IMR-90 (cell line): ENCODE measurements around the gene CTXN3. TPM values are rescaled to one million over a fixed set of nuclear protein-coding genes. Genes with fewer than 3 reads are reported as not detected.

ENCODE experiments used
- ATAC-seq: fragments of 200-7000 bp; cut with Tn5 transposase; 2 replicates; pipeline ENCODE4 v1.9.1; 2020; ENCODE audit warnings: low read depth, mild to moderate bottlenecking, moderate library complexity
- BruUV-seq: library from RNA; stranded (reverse); fragments of 400-500 nt; replicated peaks from 2 replicates; lab custom pipeline; 2021; lab: Mats Ljungman, UMichigan
- CTCF ChIA-PET: fragments of 300-600 bp; formaldehyde crosslinking; extraction: SDS; loops from one replicate; lab custom pipeline; 2021; ENCODE audit warnings: antibody characterized with exemption; lab: Yijun Ruan, JAX
- POLR2A ChIA-PET: fragments of 300-600 bp; sonication (Branson Sonifier 250); formaldehyde crosslinking; loops from one replicate; lab custom pipeline; 2022; ENCODE audit warnings: antibody characterized with exemption; ENCODE audit not compliant: unreplicated experiment; lab: Charles Lee
- DNase-seq: peaks from one replicate; pipeline ENCODE4 v3.0.0; 2013
- H2AFZ ChIP-seq: replicated peaks from 2 replicates; pipeline ENCODE3; 2013; ENCODE audit warnings: low read length, mild to moderate bottlenecking; ENCODE audit not compliant: poor library complexity
- H2AK5ac ChIP-seq: 2 replicates; pipeline ENCODE4 v1.6.1; 2013; ENCODE audit warnings: low read depth, low read length, inconsistent platforms
- H2AK9ac ChIP-seq: replicated peaks from 2 replicates; pipeline ENCODE3; 2013; ENCODE audit warnings: mild to moderate bottlenecking, low read depth, low read length, moderate library complexity; ENCODE audit not compliant: poor library complexity
- H2BK120ac ChIP-seq: 2 replicates; pipeline ENCODE4 v1.6.1; 2013; ENCODE audit warnings: low read depth, low read length, inconsistent platforms
- H2BK15ac ChIP-seq: 3 replicates; pipeline ENCODE4 v1.6.1; 2013; ENCODE audit warnings: low read depth, low read length, inconsistent platforms
- H2BK20ac ChIP-seq: 2 replicates; pipeline ENCODE4 v1.6.1; 2013; ENCODE audit warnings: low read depth, mild to moderate bottlenecking, inconsistent platforms, low read length, moderate library complexity
- H2BK5ac ChIP-seq: 2 replicates; pipeline ENCODE4 v1.6.1; 2013; ENCODE audit warnings: mild to moderate bottlenecking, low read depth, low read length, inconsistent platforms; ENCODE audit not compliant: poor library complexity, severe bottlenecking
- H3K14ac ChIP-seq: replicated peaks from 2 replicates; pipeline ENCODE4 v1.6.1; 2013; ENCODE audit warnings: low read depth, low read length, inconsistent platforms
- H3K18ac ChIP-seq: 2 replicates; pipeline ENCODE4 v1.6.1; 2013; ENCODE audit warnings: low read depth, low read length, control low read depth
- H3K23ac ChIP-seq: 2 replicates; pipeline ENCODE4 v1.6.1; 2013; ENCODE audit warnings: low read depth, low read length, inconsistent platforms
- H3K27ac ChIP-seq: 2 replicates; pipeline ENCODE4 v1.5.1; 2013; ENCODE audit warnings: mild to moderate bottlenecking, control low read depth, low read length; ENCODE audit not compliant: insufficient read depth
- H3K27me3 ChIP-seq: 2 replicates; pipeline ENCODE4 v1.6.1; 2013; ENCODE audit warnings: low read length; ENCODE audit not compliant: control insufficient read depth, insufficient read depth
- H3K36me3 ChIP-seq: 2 replicates; pipeline ENCODE4 v1.6.1; 2013; ENCODE audit warnings: low read length, mixed read lengths; ENCODE audit not compliant: control insufficient read depth, insufficient read depth
- H3K4ac ChIP-seq: 2 replicates; pipeline ENCODE4 v1.6.1; 2013; ENCODE audit warnings: low read depth, low read length, inconsistent platforms
- H3K4me1 ChIP-seq: 2 replicates; pipeline ENCODE4 v1.6.1; 2013; ENCODE audit warnings: low read length, mixed read lengths; ENCODE audit not compliant: control insufficient read depth, insufficient read depth
- H3K4me2 ChIP-seq: 2 replicates; pipeline ENCODE4 v1.6.1; 2013; ENCODE audit warnings: low read depth, mild to moderate bottlenecking, control low read depth, low read length, moderate library complexity
- H3K4me3 ChIP-seq: 2 replicates; pipeline ENCODE4 v1.5.1; 2013; ENCODE audit warnings: low read depth, mild to moderate bottlenecking, control low read depth, low read length, moderate library complexity; ENCODE audit not compliant: insufficient read depth
- H3K56ac ChIP-seq: 2 replicates; pipeline ENCODE4 v1.6.1; 2013; ENCODE audit warnings: low read length, inconsistent platforms; ENCODE audit not compliant: insufficient read depth; ENCODE audit errors: extremely low read depth
- H3K79me1 ChIP-seq, 2 experiments: 2 replicates each; pipeline ENCODE4 v1.6.1; 2013; ENCODE audit warnings: low read length in 2 of 2, inconsistent platforms in 1 of 2, low read depth in 1 of 2
- H3K9ac ChIP-seq: 2 replicates; pipeline ENCODE4 v1.6.1; 2013; ENCODE audit warnings: low read depth, low read length, control low read depth
- H3K9me1 ChIP-seq: 2 replicates; pipeline ENCODE4 v1.6.1; 2013; ENCODE audit warnings: low read length, inconsistent platforms; ENCODE audit not compliant: insufficient read depth
- H3K9me3 ChIP-seq: 2 replicates; pipeline ENCODE4 v1.6.1; 2013; ENCODE audit warnings: low read length; ENCODE audit not compliant: control insufficient read depth, insufficient read depth
- H4K20me1 ChIP-seq: 2 replicates; pipeline ENCODE4 v1.6.1; 2013; ENCODE audit warnings: low read length, inconsistent platforms; ENCODE audit not compliant: insufficient read depth
- H4K5ac ChIP-seq: 2 replicates; pipeline ENCODE4 v1.6.1; 2013; ENCODE audit warnings: mild to moderate bottlenecking, low read depth, low read length, control low read depth
- H4K8ac ChIP-seq, 2 experiments: 2 replicates each; pipeline ENCODE4 v1.6.1; 2013; ENCODE audit warnings: low read depth in 2 of 2, low read length in 2 of 2, control low read depth in 1 of 2, inconsistent platforms in 1 of 2
- H4K91ac ChIP-seq: 2 replicates; pipeline ENCODE4 v1.6.1; 2013; ENCODE audit warnings: low read depth, low read length, inconsistent platforms; ENCODE audit not compliant: insufficient read depth
- CEBPB ChIP-seq: IDR thresholded peaks from 2 replicates; pipeline ENCODE4 v1.6.1; 2012; ENCODE audit warnings: low read depth, low read length, improper control_type of control experiment
- FOS ChIP-seq: fragments of 150-350 bp; IDR thresholded peaks from 2 replicates; pipeline ENCODE4 v1.6.1; 2016; ENCODE audit warnings: low read depth, low read length
- MAFK ChIP-seq: IDR thresholded peaks from 2 replicates; pipeline ENCODE4 v1.6.1; 2012; ENCODE audit warnings: low read depth, low read length, improper control_type of control experiment
- MXI1 ChIP-seq: IDR thresholded peaks from 2 replicates; pipeline ENCODE4 v1.6.1; 2012; ENCODE audit warnings: low read depth, mild to moderate bottlenecking, low read length, moderate library complexity, borderline replicate concordance
- NFE2L2 ChIP-seq: fragments of 150-350 bp; IDR thresholded peaks from 2 replicates; pipeline ENCODE4 v1.6.1; 2016; ENCODE audit warnings: low read depth, mild to moderate bottlenecking, low read length
- POLR2A ChIP-seq: IDR thresholded peaks from 2 replicates; pipeline ENCODE4 v1.6.1; 2012; ENCODE audit warnings: mild to moderate bottlenecking, low read depth, low read length
- RAD21 ChIP-seq: IDR thresholded peaks from 2 replicates; pipeline ENCODE4 v1.6.1; 2012; ENCODE audit warnings: low read length, improper control_type of control experiment
- RCOR1 ChIP-seq: IDR thresholded peaks from 2 replicates; pipeline ENCODE4 v1.6.1; 2012; ENCODE audit warnings: mild to moderate bottlenecking, low read length, improper control_type of control experiment; ENCODE audit not compliant: insufficient replicate concordance
- RFX5 ChIP-seq: IDR thresholded peaks from 2 replicates; pipeline ENCODE4 v1.8.0; 2012; ENCODE audit warnings: low read depth, mild to moderate bottlenecking, low read length, moderate library complexity
- SMC3 ChIP-seq: fragments of 150-350 bp; IDR thresholded peaks from 2 replicates; pipeline ENCODE4 v1.6.1; 2016; ENCODE audit warnings: low read depth, mild to moderate bottlenecking, antibody characterized with exemption, low read length, moderate library complexity
- WGBS, 2 experiments: methylation state at CpG; one replicate each; pipeline versions ENCODE4 v1.1.5 to v1.1.7; 2013; ENCODE audit warnings: missing lambda C conversion rate in 2 of 2; ENCODE audit not compliant: insufficient read length in 1 of 2; ENCODE audit errors: extremely low coverage in 2 of 2; 5-methylcytosine and 5-hydroxymethylcytosine counted together
- dilution Hi-C: fragments of 300-500 bp; cut with HindIII; formaldehyde crosslinking; loops from one replicate; pipeline ENCODE4 v1.14.3; 2018; ENCODE audit warnings: low sequenced_read_pairs; ENCODE audit not compliant: unreplicated experiment
- in situ Hi-C: fragments of 300-500 bp; cut with MboI; formaldehyde crosslinking; loops from 3 replicates; pipeline ENCODE4 v1.14.3; 2019; ENCODE audit warnings: low sequenced_read_pairs, inconsistent platforms, mixed read lengths
- intact Hi-C: fragments of 100-400 bp; cut with micrococcal nuclease; formaldehyde crosslinking; loops from 2 replicates; pipeline ENCODE4 v1.10.0; 2022
- polyA plus RNA-seq, 3 experiments: library from polyadenylated mRNA; depleted of rRNA; stranded (reverse); fragments of >200 nt; gene quantifications; 2 replicates each; pipeline ENCODE4 v1.2.3, GENCODE V29; 2012; ENCODE audit warnings: low replicate concordance in 1 of 3
- total RNA-seq: library from RNA; depleted of rRNA; stranded (reverse); fragments of >200 nt; gene quantifications from 2 replicates; pipeline ENCODE4 v1.2.3, GENCODE V29; 2012
- TF ChIP-seq, protein P1 (sequence below): fragments of 150-350 bp; IDR thresholded peaks from 2 replicates; pipeline ENCODE4 v1.6.1; 2016; ENCODE audit warnings: low read depth, mild to moderate bottlenecking, low read length, moderate library complexity, borderline replicate concordance
- TF ChIP-seq, protein P2 (sequence below): fragments of 150-350 bp; IDR thresholded peaks from 2 replicates; pipeline ENCODE4 v1.6.1; 2017; ENCODE audit warnings: mild to moderate bottlenecking, antibody characterized with exemption, low read length, low read depth

Gene CTXN3
- total and polyA plus RNA-seq, 2 of the 4 experiments (the other 2 are of a cell fraction) = not detected

DNA sequence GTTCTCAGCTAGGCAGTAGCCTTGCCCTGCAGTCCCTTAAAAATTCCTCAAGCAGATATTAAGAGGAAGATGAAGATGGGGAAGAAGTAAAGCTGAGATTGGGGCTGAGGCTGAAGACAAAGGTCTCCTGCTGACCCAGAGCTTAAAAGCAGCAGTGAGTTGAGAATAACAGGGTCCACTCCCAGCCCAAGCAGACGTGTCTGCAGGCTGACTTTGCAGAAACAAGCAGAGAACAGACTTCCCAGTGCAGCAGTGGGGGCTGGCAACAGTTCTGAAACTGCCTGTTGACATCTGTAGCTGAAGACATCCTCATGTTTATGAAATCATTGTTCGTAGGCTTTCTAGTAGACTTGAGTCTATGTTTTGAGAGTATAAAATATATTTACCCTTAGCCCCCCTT is 1.1 kb downstream of the CTXN3 start:
- 0 out of 2 replicates have a peak, but pooled peaks cover 3% of the 10 kb centered on the region for H3K9me1 ChIP-seq
- H2BK15ac ChIP-seq = no peak overlapping the region
- peak; percentile 44 for ATAC-seq
- no peak overlapping the region for H2AFZ ChIP-seq
- H3K79me1 ChIP-seq = no peaks in the 10 kb centered on the region
- TF ChIP-seq MXI1 (no peak), MAFK (no peak), POLR2A (no peak), CEBPB (no peak), FOS (no peak), RCOR1 (no peak), SMC3 (no peak), NFE2L2 (no peak), RAD21 (no peak), RFX5 (no peak)
- TF ChIP-seq, protein P1, sequence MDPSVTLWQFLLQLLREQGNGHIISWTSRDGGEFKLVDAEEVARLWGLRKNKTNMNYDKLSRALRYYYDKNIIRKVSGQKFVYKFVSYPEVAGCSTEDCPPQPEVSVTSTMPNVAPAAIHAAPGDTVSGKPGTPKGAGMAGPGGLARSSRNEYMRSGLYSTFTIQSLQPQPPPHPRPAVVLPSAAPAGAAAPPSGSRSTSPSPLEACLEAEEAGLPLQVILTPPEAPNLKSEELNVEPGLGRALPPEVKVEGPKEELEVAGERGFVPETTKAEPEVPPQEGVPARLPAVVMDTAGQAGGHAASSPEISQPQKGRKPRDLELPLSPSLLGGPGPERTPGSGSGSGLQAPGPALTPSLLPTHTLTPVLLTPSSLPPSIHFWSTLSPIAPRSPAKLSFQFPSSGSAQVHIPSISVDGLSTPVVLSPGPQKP = no peak
- TF ChIP-seq, protein P2, sequence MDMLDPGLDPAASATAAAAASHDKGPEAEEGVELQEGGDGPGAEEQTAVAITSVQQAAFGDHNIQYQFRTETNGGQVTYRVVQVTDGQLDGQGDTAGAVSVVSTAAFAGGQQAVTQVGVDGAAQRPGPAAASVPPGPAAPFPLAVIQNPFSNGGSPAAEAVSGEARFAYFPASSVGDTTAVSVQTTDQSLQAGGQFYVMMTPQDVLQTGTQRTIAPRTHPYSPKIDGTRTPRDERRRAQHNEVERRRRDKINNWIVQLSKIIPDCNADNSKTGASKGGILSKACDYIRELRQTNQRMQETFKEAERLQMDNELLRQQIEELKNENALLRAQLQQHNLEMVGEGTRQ = no peak
- no peak overlapping the region for H2BK20ac ChIP-seq
- no peak overlapping the region for H3K9ac ChIP-seq
- no peak overlapping the region for H3K18ac ChIP-seq
- peak overlapping the region; percentile 7; the same call in 1 of the 2 replicates for H3K4ac ChIP-seq
- H4K8ac ChIP-seq = no peak overlapping the region
- no peak overlapping the region for H3K56ac ChIP-seq
- H2AK5ac ChIP-seq = no peak overlapping the region; the same call in 1 of the 2 replicates
- H3K27me3 ChIP-seq = peaks cover 16% of the 10 kb centered on the region
- no peak overlapping the region for H3K4me3 ChIP-seq
- POLR2A ChIA-PET = no interaction called here
- no peak overlapping the region for H3K4me2 ChIP-seq
- DNase-seq = no peak
- no peak overlapping the region for H2BK5ac ChIP-seq
- CTCF ChIA-PET = no interaction called here
- no peak overlapping the region; the same call in 1 of the 2 replicates for H2BK120ac ChIP-seq
- H3K4me1 ChIP-seq = no peaks in the 10 kb centered on the region
- WGBS, 2 experiments = no CpG with 5 or more reads among the region's 2 CpGs
- peak overlapping the region; percentile 28; the same call in 1 of the 2 replicates for H4K91ac ChIP-seq
- H3K23ac ChIP-seq = no peak overlapping the region
- H2AK9ac ChIP-seq = no peak overlapping the region
- H3K14ac ChIP-seq = no peak overlapping the region
- no peaks in the 10 kb centered on the region for H3K9me3 ChIP-seq
- no peak overlapping the region for H3K27ac ChIP-seq
- no peaks in the 10 kb centered on the region for H3K36me3 ChIP-seq
- no peak overlapping the region for H4K5ac ChIP-seq
- no peaks in the 10 kb centered on the region for H4K20me1 ChIP-seq
- BruUV-seq = no TSS peak
- intact Hi-C loops = no loop called here
- in situ Hi-C loops = no loop called here
- dilution Hi-C loops = no loop called here
